GM12873 (cell line): ENCODE data around the gene RNF38.

Source experiments
- CTCF ChIP-seq: IDR thresholded peaks from 2 replicates; pipeline ENCODE4 v1.5.1; 2012; ENCODE audit warnings: low read depth, mild to moderate bottlenecking, moderate library complexity, low read length, control low read depth; ENCODE audit not compliant: insufficient read depth; ENCODE audit errors: missing control alignments

Gene RNF38

GRCh38 chr9:36316049-36316448, 84.0 kb downstream of the RNF38 start:
- no peak for TF ChIP-seq CTCF

GRCh38 chr9:36315283-36315682, 84.8 kb downstream of the RNF38 start:
- no peak for TF ChIP-seq CTCF

- no peak for TF ChIP-seq CTCF
Measured at GRCh38 chr9:36314740-36315139, 85.3 kb downstream of the RNF38 start.

- no peak for TF ChIP-seq CTCF
Measured at GRCh38 chr9:36306471-36307306, 93.4 kb downstream of the RNF38 start.

GRCh38 chr9:36301227-36301626, 98.8 kb downstream of the RNF38 start:
- no peak for TF ChIP-seq CTCF

GRCh38 chr9:36298566-36298965, 101.5 kb downstream of the RNF38 start:
- no peak for TF ChIP-seq CTCF

- TF ChIP-seq CTCF: no peak
Measured at GRCh38 chr9:36297798-36298197, 102.3 kb downstream of the RNF38 start.

GRCh38 chr9:36293918-36294317, 106.2 kb downstream of the RNF38 start:
- no peak for TF ChIP-seq CTCF
